ENCODE data around the gene EVC.

The EVC gene

DNA sequence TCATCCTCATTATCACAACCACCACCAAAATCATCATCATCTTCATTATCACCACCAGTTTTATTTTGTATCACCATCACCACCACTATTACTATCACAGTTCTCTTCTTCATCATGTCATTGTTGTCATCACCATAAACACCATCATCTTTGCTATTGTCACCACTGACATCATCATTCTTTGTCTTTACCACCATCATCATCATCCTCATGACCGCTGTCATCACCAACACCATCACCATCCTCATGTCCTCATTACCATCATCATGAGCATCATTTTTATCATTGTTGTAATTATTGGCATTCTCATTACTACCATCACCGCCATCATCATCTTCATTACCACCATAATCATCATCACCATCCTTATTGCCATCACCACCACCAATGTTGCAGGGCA, 31.4 kb downstream of the EVC start:
- Histone ChIP-seq H3K36me3 (replicated peaks; ENCODE audit: insufficient read depth, low read length) (peaks cover 10% of the 10 kb centered on the region; the same call in 1 of the 2 replicates), H4K20me1 (ENCODE audit: insufficient read depth, low read length) (no peaks in the 10 kb centered on the region), H2AFZ (ENCODE audit: low read length) (no peak overlapping the region), H3K9me3 (replicated peaks; ENCODE audit: insufficient read depth, low read length) (no peaks in the 10 kb centered on the region), H3F3A (ENCODE audit: insufficient read depth, low read length) (no peaks in the 10 kb centered on the region), H3K4me2 (ENCODE audit: low read depth, low read length) (no peak overlapping the region), H3K4me3 (ENCODE audit: low read length) (no peak overlapping the region), H3K79me2 (ENCODE audit: low read length) (no peaks in the 10 kb centered on the region), H3K9me2 (replicated peaks; ENCODE audit: insufficient read depth, low read length) (no peaks in the 10 kb centered on the region), H3K27ac (ENCODE audit: low read length) (no peak overlapping the region), H3K4me1 (ENCODE audit: low read length) (no peaks in the 10 kb centered on the region), H3K9ac (ENCODE audit: low read length) (no peak overlapping the region), H3K27me3 (replicated peaks; ENCODE audit: insufficient read depth, low read length) (no peaks in the 10 kb centered on the region)
- DNase-seq, result no peak
- TF ChIP-seq EZH2phosphoT487 (IDR thresholded peaks at IDR 0.05; ENCODE audit: low read length) (no peak), EZH2 (optimal IDR thresholded peaks at IDR 0.05; ENCODE audit: low read depth, low read length) (no peak)
- TF ChIP-seq, protein P1, sequence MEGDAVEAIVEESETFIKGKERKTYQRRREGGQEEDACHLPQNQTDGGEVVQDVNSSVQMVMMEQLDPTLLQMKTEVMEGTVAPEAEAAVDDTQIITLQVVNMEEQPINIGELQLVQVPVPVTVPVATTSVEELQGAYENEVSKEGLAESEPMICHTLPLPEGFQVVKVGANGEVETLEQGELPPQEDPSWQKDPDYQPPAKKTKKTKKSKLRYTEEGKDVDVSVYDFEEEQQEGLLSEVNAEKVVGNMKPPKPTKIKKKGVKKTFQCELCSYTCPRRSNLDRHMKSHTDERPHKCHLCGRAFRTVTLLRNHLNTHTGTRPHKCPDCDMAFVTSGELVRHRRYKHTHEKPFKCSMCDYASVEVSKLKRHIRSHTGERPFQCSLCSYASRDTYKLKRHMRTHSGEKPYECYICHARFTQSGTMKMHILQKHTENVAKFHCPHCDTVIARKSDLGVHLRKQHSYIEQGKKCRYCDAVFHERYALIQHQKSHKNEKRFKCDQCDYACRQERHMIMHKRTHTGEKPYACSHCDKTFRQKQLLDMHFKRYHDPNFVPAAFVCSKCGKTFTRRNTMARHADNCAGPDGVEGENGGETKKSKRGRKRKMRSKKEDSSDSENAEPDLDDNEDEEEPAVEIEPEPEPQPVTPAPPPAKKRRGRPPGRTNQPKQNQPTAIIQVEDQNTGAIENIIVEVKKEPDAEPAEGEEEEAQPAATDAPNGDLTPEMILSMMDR (IDR thresholded peaks at IDR 0.05; ENCODE audit: low read length), result no peak

GRCh38 chr4:5742968-5743367, 32.0 kb downstream of the EVC start:
- no peaks in the 10 kb centered on the region for H3F3A ChIP-seq (ENCODE audit: insufficient read depth, low read length)
- H3K27ac ChIP-seq (ENCODE audit: low read length), result no peak overlapping the region
- peaks cover 10% of the 10 kb centered on the region; the same call in 1 of the 2 replicates for H3K36me3 ChIP-seq (replicated peaks; ENCODE audit: insufficient read depth, low read length)
- no peaks in the 10 kb centered on the region for H3K27me3 ChIP-seq (replicated peaks; ENCODE audit: insufficient read depth, low read length)
- no peaks in the 10 kb centered on the region for H3K4me1 ChIP-seq (ENCODE audit: low read length)
- H3K4me3 ChIP-seq (ENCODE audit: low read length), result no peak overlapping the region
- TF ChIP-seq EZH2phosphoT487 (IDR thresholded peaks at IDR 0.05; ENCODE audit: low read length), result no peak
- no peak for TF ChIP-seq EZH2 (optimal IDR thresholded peaks at IDR 0.05; ENCODE audit: low read depth, low read length)
- TF ChIP-seq, protein P1 (IDR thresholded peaks at IDR 0.05; ENCODE audit: low read length), result no peak
- H3K9me2 ChIP-seq (replicated peaks; ENCODE audit: insufficient read depth, low read length), result no peaks in the 10 kb centered on the region
- H4K20me1 ChIP-seq (ENCODE audit: insufficient read depth, low read length), result no peaks in the 10 kb centered on the region
- DNase-seq, result no peak
- no peak overlapping the region for H3K4me2 ChIP-seq (ENCODE audit: low read depth, low read length)
- no peaks in the 10 kb centered on the region for H3K79me2 ChIP-seq (ENCODE audit: low read length)
- no peak overlapping the region for H3K9ac ChIP-seq (ENCODE audit: low read length)
- no peak overlapping the region for H2AFZ ChIP-seq (ENCODE audit: low read length)
- no peaks in the 10 kb centered on the region for H3K9me3 ChIP-seq (replicated peaks; ENCODE audit: insufficient read depth, low read length)

DNA sequence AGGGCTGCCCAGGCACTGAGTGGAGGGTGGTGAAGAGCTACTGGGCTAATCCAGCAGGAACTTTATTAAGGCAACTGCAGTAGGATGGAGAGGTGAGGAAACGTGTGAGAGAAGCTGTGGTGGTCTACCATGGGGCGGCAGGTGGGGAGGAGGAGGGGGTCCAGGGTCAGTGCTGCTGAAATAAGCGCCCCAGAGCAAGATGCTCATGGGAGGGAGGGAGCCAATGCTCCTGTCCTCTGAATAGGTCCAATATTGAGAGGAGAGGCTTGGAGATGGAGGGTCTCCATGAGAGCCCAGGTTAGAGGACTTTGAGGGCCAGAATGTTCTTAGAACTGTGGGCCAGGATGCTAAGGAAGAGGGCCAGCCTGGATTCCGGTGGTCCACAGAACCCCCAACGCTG, 35.2 kb downstream of the EVC start:
- no peak overlapping the region for H3K27ac ChIP-seq (ENCODE audit: low read length)
- no peak for DNase-seq
- H3K27me3 ChIP-seq (replicated peaks; ENCODE audit: insufficient read depth, low read length), result no peaks in the 10 kb centered on the region
- no peaks in the 10 kb centered on the region for H4K20me1 ChIP-seq (ENCODE audit: insufficient read depth, low read length)
- H3K4me2 ChIP-seq (ENCODE audit: low read depth, low read length), result no peak overlapping the region
- H3K9me3 ChIP-seq (replicated peaks; ENCODE audit: insufficient read depth, low read length), result no peaks in the 10 kb centered on the region
- H3F3A ChIP-seq (ENCODE audit: insufficient read depth, low read length), result no peaks in the 10 kb centered on the region
- no peaks in the 10 kb centered on the region for H3K4me1 ChIP-seq (ENCODE audit: low read length)
- H3K36me3 ChIP-seq (replicated peaks; ENCODE audit: insufficient read depth, low read length), result 0 out of 2 replicates have a peak, but pooled peaks cover 10% of the 10 kb centered on the region
- H2AFZ ChIP-seq (ENCODE audit: low read length), result no peak overlapping the region
- H3K4me3 ChIP-seq (ENCODE audit: low read length), result no peak overlapping the region
- no peak overlapping the region for H3K9ac ChIP-seq (ENCODE audit: low read length)
- no peak for TF ChIP-seq EZH2 (optimal IDR thresholded peaks at IDR 0.05; ENCODE audit: low read depth, low read length)
- TF ChIP-seq, protein P1 (IDR thresholded peaks at IDR 0.05; ENCODE audit: low read length), result no peak
- no peak for TF ChIP-seq EZH2phosphoT487 (IDR thresholded peaks at IDR 0.05; ENCODE audit: low read length)
- H3K9me2 ChIP-seq (replicated peaks; ENCODE audit: insufficient read depth, low read length), result no peaks in the 10 kb centered on the region
- no peaks in the 10 kb centered on the region for H3K79me2 ChIP-seq (ENCODE audit: low read length)

All from MM.1S (cell line).